H9 (cell line): Measurements from ENCODE around the gene TMEM126A. TPM values are rescaled to one million over a fixed set of nuclear protein-coding genes. Genes with fewer than 3 reads are reported as not detected.

Experiments
- DNase-seq: peaks from one replicate; pipeline ENCODE4 v3.0.0-alpha.2; 2017
- H2AFZ ChIP-seq: one replicate; pipeline ENCODE4 v1.6.1; 2013; ENCODE audit warnings: mild to moderate bottlenecking, low read length, control low read depth, moderate library complexity
- H2AK5ac ChIP-seq: 2 replicates; pipeline ENCODE4 v1.6.1; 2013; ENCODE audit warnings: low read length, control low read depth, mixed read lengths; ENCODE audit not compliant: insufficient read length
- H2BK120ac ChIP-seq: one replicate; pipeline ENCODE4 v1.6.1; 2013; ENCODE audit warnings: low read depth, mild to moderate bottlenecking, low read length, control low read depth, inconsistent platforms; ENCODE audit not compliant: poor library complexity, severe bottlenecking
- H2BK12ac ChIP-seq: 2 replicates; pipeline ENCODE4 v1.6.1; 2013; ENCODE audit warnings: low read length, control low read depth, mixed read lengths, low read depth; ENCODE audit not compliant: insufficient read length
- H2BK15ac ChIP-seq: 2 replicates; pipeline ENCODE4 v1.6.1; 2013; ENCODE audit warnings: low read depth, low read length, control low read depth
- H2BK20ac ChIP-seq: one replicate; pipeline ENCODE4 v1.6.1; 2013; ENCODE audit warnings: low read depth, mild to moderate bottlenecking, low read length, control low read depth, inconsistent platforms; ENCODE audit not compliant: poor library complexity, severe bottlenecking
- H2BK5ac ChIP-seq: 2 replicates; pipeline ENCODE4 v1.6.1; 2013; ENCODE audit warnings: low read length, control low read depth, mixed read lengths; ENCODE audit not compliant: insufficient read length
- H3K14ac ChIP-seq: 2 replicates; pipeline ENCODE4 v1.6.1; 2013; ENCODE audit warnings: low read length, control low read depth; ENCODE audit not compliant: insufficient read depth
- H3K18ac ChIP-seq: 2 replicates; pipeline ENCODE4 v1.6.1; 2013; ENCODE audit warnings: low read depth, mild to moderate bottlenecking, mixed read lengths, low read length, control low read depth; ENCODE audit not compliant: insufficient read length
- H3K23ac ChIP-seq: 2 replicates; pipeline ENCODE4 v1.6.1; 2013; ENCODE audit warnings: low read length, control low read depth, mixed read lengths, low read depth; ENCODE audit not compliant: insufficient read length
- H3K23me2 ChIP-seq: 2 replicates; pipeline ENCODE4 v1.6.1; 2013; ENCODE audit warnings: low read depth, mild to moderate bottlenecking, mixed read lengths, low read length, control low read depth; ENCODE audit not compliant: insufficient read length, poor library complexity, severe bottlenecking
- H3K27ac ChIP-seq: 2 replicates; pipeline ENCODE4 v1.5.1; 2013; ENCODE audit warnings: low read length, control low read depth, mixed read lengths, low read depth; ENCODE audit not compliant: insufficient read length
- H3K27me3 ChIP-seq: 2 replicates; pipeline ENCODE4 v1.6.1; 2013; ENCODE audit warnings: low read length, control low read depth, inconsistent platforms; ENCODE audit not compliant: insufficient read depth
- H3K4ac ChIP-seq: 2 replicates; pipeline ENCODE4 v1.6.1; 2013; ENCODE audit warnings: low read depth, mild to moderate bottlenecking, control low read depth, inconsistent platforms, low read length, moderate library complexity
- H3K4me1 ChIP-seq: 2 replicates; pipeline ENCODE4 v1.6.1; 2013; ENCODE audit warnings: low read length, control low read depth, inconsistent platforms; ENCODE audit not compliant: insufficient read depth
- H3K4me2 ChIP-seq: 2 replicates; pipeline ENCODE4 v1.6.1; 2013; ENCODE audit warnings: low read length, control low read depth, mixed read lengths; ENCODE audit not compliant: insufficient read length, insufficient read depth
- H3K56ac ChIP-seq: 2 replicates; pipeline ENCODE4 v1.6.1; 2013; ENCODE audit warnings: low read depth, mild to moderate bottlenecking, mixed read lengths, low read length, control low read depth; ENCODE audit not compliant: insufficient read length
- H3K79me1 ChIP-seq: 2 replicates; pipeline ENCODE4 v1.6.1; 2013; ENCODE audit warnings: low read depth, mild to moderate bottlenecking, moderate library complexity, low read length, control low read depth, inconsistent platforms; ENCODE audit not compliant: insufficient read depth, poor library complexity, severe bottlenecking
- H3K79me2 ChIP-seq: 2 replicates; pipeline ENCODE4 v1.6.1; 2013; ENCODE audit warnings: low read length, control low read depth, inconsistent platforms; ENCODE audit not compliant: insufficient read depth
- H3K9ac ChIP-seq: 2 replicates; pipeline ENCODE4 v1.6.1; 2013; ENCODE audit warnings: low read length, control low read depth, mixed read lengths; ENCODE audit not compliant: insufficient read length; ENCODE audit errors: extremely low read depth
- H3K9me3 ChIP-seq: one replicate; pipeline ENCODE4 v1.6.1; 2013; ENCODE audit warnings: low read depth, low read length, inconsistent platforms; ENCODE audit not compliant: control insufficient read depth
- H3T11ph ChIP-seq: one replicate; pipeline ENCODE4 v1.6.1; 2013; ENCODE audit warnings: mild to moderate bottlenecking, low read length, control low read depth, inconsistent platforms
- H4K20me1 ChIP-seq: one replicate; pipeline ENCODE4 v1.6.1; 2013; ENCODE audit not compliant: control insufficient read depth, insufficient read length, insufficient read depth
- H4K5ac ChIP-seq: 2 replicates; pipeline ENCODE4 v1.6.1; 2013; ENCODE audit warnings: low read depth, mild to moderate bottlenecking, mixed read lengths, low read length, control low read depth; ENCODE audit not compliant: insufficient read length
- H4K8ac ChIP-seq: replicated peaks from 2 replicates; pipeline ENCODE4 v1.6.1; 2013; ENCODE audit warnings: low read length, control low read depth, mixed read lengths, low read depth; ENCODE audit not compliant: insufficient read length
- H4K91ac ChIP-seq: 2 replicates; pipeline ENCODE4 v1.6.1; 2013; ENCODE audit warnings: low read depth, mild to moderate bottlenecking, moderate library complexity, mixed read lengths, low read length, control low read depth; ENCODE audit not compliant: insufficient read length
- H3K27ac Mint-ChIP-seq, 3 experiments: 2 replicates in 2 of 3; 3 replicates in 1 of 3; pipeline ENCODE4 v1.8.0; 2020 to 2021; ENCODE audit warnings: mixed read lengths in 3 of 3, mild to moderate bottlenecking in 1 of 3, moderate library complexity in 1 of 3
- H3K27me3 Mint-ChIP-seq: 2 replicates; pipeline ENCODE4 v1.8.0; 2021; ENCODE audit warnings: low read depth, mild to moderate bottlenecking, moderate library complexity, mixed read lengths
- H3K36me3 Mint-ChIP-seq, 3 experiments: 2 replicates in 2 of 3; 3 replicates in 1 of 3; pipeline ENCODE4 v1.8.0; 2020 to 2021; ENCODE audit warnings: low read depth in 3 of 3, mixed read lengths in 3 of 3; ENCODE audit not compliant: insufficient read depth in 1 of 3
- H3K4me1 Mint-ChIP-seq, 2 experiments: 2 replicates each; pipeline ENCODE4 v1.8.0; 2020; ENCODE audit warnings: mixed read lengths in 2 of 2
- H3K4me3 Mint-ChIP-seq, 2 experiments: 2 replicates in 1 of 2; 3 replicates in 1 of 2; pipeline ENCODE4 v1.8.0; 2020 to 2021; ENCODE audit warnings: mild to moderate bottlenecking in 2 of 2, mixed read lengths in 2 of 2, moderate library complexity in 1 of 2
- H3K9me3 Mint-ChIP-seq, 2 experiments: 2 replicates in 1 of 2; 3 replicates in 1 of 2; pipeline ENCODE4 v1.8.0; 2020; ENCODE audit warnings: mild to moderate bottlenecking in 2 of 2, mixed read lengths in 2 of 2, moderate library complexity in 1 of 2
- WGBS: extraction: QIAGEN DNeasy Blood & Tissue Kit; methylation state at CpG from one replicate; pipeline ENCODE4 v1.1.7; 2013; ENCODE audit warnings: missing lambda C conversion rate, low lambda C conversion rate, mixed read lengths; ENCODE audit not compliant: insufficient read length; ENCODE audit errors: extremely low coverage; 5-methylcytosine and 5-hydroxymethylcytosine counted together
- total RNA-seq: library from RNA; stranded (reverse); gene quantifications from 2 replicates; pipeline ENCODE4 v1.2.1, GENCODE V29; 2021
- TF ChIP-seq, protein P1 (sequence below): fragments of 200-600 bp; sonication (generic); conservative IDR thresholded peaks from 3 replicates; pipeline ENCODE4 v1.8.0; 2021; ENCODE audit warnings: antibody characterized with exemption, mild to moderate bottlenecking

The TMEM126A gene
- total RNA-seq, 1 experiment from 2014 or later: 28.0 TPM

DNA sequence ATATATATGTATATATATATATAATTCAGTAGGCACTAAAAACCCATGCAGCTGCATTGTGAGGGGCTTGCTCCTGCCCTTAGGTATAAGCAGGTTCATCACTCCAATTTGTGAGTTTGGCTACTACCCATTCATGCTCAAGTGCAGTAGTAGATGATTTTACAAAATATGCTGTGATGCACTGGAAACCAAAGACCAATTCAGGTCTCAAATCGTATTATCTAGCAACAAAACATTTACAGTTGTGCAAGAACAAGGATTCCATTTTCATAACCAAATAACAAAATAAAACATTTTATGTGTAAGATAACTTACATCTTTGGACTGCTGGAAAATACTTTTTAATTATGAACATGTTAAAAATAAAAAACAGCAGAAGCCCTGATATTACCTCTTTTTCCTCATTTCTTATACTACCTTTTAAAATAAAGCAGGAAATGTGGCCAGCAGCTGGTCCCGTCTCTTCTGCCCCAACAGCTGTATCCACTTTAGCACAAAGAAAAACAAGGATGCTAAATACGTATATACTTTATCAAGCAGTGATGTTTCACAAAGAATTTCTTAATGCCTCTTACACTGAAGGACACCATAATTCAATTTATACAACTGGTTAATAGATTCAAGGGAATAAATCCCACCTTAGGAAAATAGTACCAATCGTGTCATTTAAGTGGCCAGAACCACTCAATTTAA lies 14.4 kb downstream of the TMEM126A start:
- H2AFZ ChIP-seq: no peak overlapping the region
- no peaks in the 10 kb centered on the region for H4K20me1 ChIP-seq

More for the DNA sequence above, 14.4 kb downstream of the TMEM126A start:
- no peak overlapping the region for H4K5ac ChIP-seq
- H3K9me3 ChIP-seq: no peaks in the 10 kb centered on the region
- H2BK120ac ChIP-seq: no peak overlapping the region
- no peaks in the 10 kb centered on the region for H3K4me1 ChIP-seq
- peak overlapping the region; percentile 100 for H3K4me2 ChIP-seq
- Mint-ChIP-seq H3K9me3 (no peaks in the 10 kb centered on the region; a peak in 1 of 5 replicates), H3K27me3 (no peaks in the 10 kb centered on the region; the same call in 1 of the 2 replicates), H3K36me3 (peaks cover 41 to 66% (median 54%) of the 10 kb centered on the region in 3 experiments), H3K27ac (no peak overlapping the region), H3K4me1 (peaks cover 32 to 42% of the 10 kb centered on the region in 2 experiments), H3K4me3 (peak overlapping the region; percentile 98 to 100)
- peaks cover 7% of the 10 kb centered on the region for H3K23me2 ChIP-seq
- no peak overlapping the region for H3T11ph ChIP-seq
- no peaks in the 10 kb centered on the region for H3K79me1 ChIP-seq
- H3K9ac ChIP-seq: peak overlapping the region; percentile 75
- no peak overlapping the region for H2BK20ac ChIP-seq
- TF ChIP-seq, protein P1, sequence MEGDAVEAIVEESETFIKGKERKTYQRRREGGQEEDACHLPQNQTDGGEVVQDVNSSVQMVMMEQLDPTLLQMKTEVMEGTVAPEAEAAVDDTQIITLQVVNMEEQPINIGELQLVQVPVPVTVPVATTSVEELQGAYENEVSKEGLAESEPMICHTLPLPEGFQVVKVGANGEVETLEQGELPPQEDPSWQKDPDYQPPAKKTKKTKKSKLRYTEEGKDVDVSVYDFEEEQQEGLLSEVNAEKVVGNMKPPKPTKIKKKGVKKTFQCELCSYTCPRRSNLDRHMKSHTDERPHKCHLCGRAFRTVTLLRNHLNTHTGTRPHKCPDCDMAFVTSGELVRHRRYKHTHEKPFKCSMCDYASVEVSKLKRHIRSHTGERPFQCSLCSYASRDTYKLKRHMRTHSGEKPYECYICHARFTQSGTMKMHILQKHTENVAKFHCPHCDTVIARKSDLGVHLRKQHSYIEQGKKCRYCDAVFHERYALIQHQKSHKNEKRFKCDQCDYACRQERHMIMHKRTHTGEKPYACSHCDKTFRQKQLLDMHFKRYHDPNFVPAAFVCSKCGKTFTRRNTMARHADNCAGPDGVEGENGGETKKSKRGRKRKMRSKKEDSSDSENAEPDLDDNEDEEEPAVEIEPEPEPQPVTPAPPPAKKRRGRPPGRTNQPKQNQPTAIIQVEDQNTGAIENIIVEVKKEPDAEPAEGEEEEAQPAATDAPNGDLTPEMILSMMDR: no peak
- no peak overlapping the region for H2AK5ac ChIP-seq
- H3K27me3 ChIP-seq: no peaks in the 10 kb centered on the region; the same call in 1 of the 2 replicates
- no peak overlapping the region for H3K23ac ChIP-seq
- no peak overlapping the region for H3K18ac ChIP-seq
- DNase-seq: no peak
- no CpG with 5 or more reads among the region's 4 CpGs for WGBS
- no peak overlapping the region for H2BK15ac ChIP-seq
- H2BK5ac ChIP-seq: no peak overlapping the region
- no peak overlapping the region for H4K8ac ChIP-seq
- no peak overlapping the region for H3K56ac ChIP-seq
- no peak overlapping the region for H3K4ac ChIP-seq
- H3K14ac ChIP-seq: no peak overlapping the region
- H2BK12ac ChIP-seq: no peak overlapping the region
- peaks cover 26% of the 10 kb centered on the region for H3K79me2 ChIP-seq
- no peak overlapping the region for H3K27ac ChIP-seq
- no peak overlapping the region for H4K91ac ChIP-seq
